Measurements from ENCODE around the gene PRKG1. TPM values are rescaled to one million over a fixed set of nuclear protein-coding genes. Genes with fewer than 3 reads are reported as not detected.

Gene PRKG1
- polyA plus RNA-seq, 1 donor (not counting 4 experiments of a cell fraction or from before 2014, with no cell fraction given), result 0.24 TPM

GRCh38 chr10:51638737-51639136 lies 564.5 kb downstream of the PRKG1 start:
- Histone ChIP-seq H3K36me3 (ENCODE audit: control insufficient read depth in 2 of 2, extremely low read depth in 1 of 2, insufficient read depth in 2 of 2, low read length in 2 of 2) (no peaks in the 10 kb centered on the region), H3K4me2 (ENCODE audit: control insufficient read depth, extremely low read depth, insufficient read depth, low read depth, low read length) (no peak overlapping the region), H3K9ac (ENCODE audit: control insufficient read depth, extremely low read depth, insufficient read depth, low read length) (no peak overlapping the region), H3K4me3 (ENCODE audit: control insufficient read depth in 2 of 3, extremely low read depth in 1 of 3, insufficient read depth in 2 of 3, low read depth in 1 of 3, low read length in 3 of 3) (no peak overlapping the region), H3K79me2 (ENCODE audit: control insufficient read depth, insufficient read depth, low read length) (no peaks in the 10 kb centered on the region), H3K9me3 (ENCODE audit: control insufficient read depth, low read depth, low read length) (no peaks in the 10 kb centered on the region), H4K20me1 (ENCODE audit: control insufficient read depth, extremely low read depth, insufficient read depth, low read length) (no peaks in the 10 kb centered on the region), H2AFZ (ENCODE audit: control insufficient read depth, low read length) (no peak overlapping the region), H3K4me1 (ENCODE audit: control insufficient read depth, extremely low read depth, insufficient read depth, low read length) (no peaks in the 10 kb centered on the region), H3K27ac (ENCODE audit: control insufficient read depth, insufficient read depth, low read length) (no peak overlapping the region), H3K27me3 (ENCODE audit: control insufficient read depth, extremely low read depth, insufficient read depth, low read length) (no peaks in the 10 kb centered on the region), H3K9me1 (ENCODE audit: control insufficient read depth, extremely low read depth, insufficient read depth, low read length) (no peaks in the 10 kb centered on the region)
- TF ChIP-seq EZH2 (IDR thresholded peaks at IDR 0.05; ENCODE audit: low read length), result no peak
- no peak for TF ChIP-seq CTCF (optimal IDR thresholded peaks at IDR 0.05 in 1 of 3, IDR thresholded peaks at IDR 0.05 in 1 of 3, conservative IDR thresholded peaks at IDR 0.05 in 1 of 3; ENCODE audit: extremely low read depth in 1 of 3, insufficient read depth in 2 of 3, low read length in 3 of 3)
- dilution Hi-C loops (cut with MboI; ENCODE audit: extremely low pct_ligation_motif_present, low sequenced_read_pairs), result no loop called here
- FAIRE-seq (no peak), DNase-seq (ENCODE audit: low read depth, low spot score) (no peak)

GRCh38 chr10:51640120-51640819 lies 566.0 kb downstream of the PRKG1 start:
- Histone ChIP-seq H4K20me1 (ENCODE audit: control insufficient read depth, extremely low read depth, insufficient read depth, low read length) (no peaks in the 10 kb centered on the region), H3K27me3 (ENCODE audit: control insufficient read depth, extremely low read depth, insufficient read depth, low read length) (no peaks in the 10 kb centered on the region), H3K9me1 (ENCODE audit: control insufficient read depth, extremely low read depth, insufficient read depth, low read length) (no peaks in the 10 kb centered on the region), H3K4me2 (ENCODE audit: control insufficient read depth, extremely low read depth, insufficient read depth, low read depth, low read length) (no peak overlapping the region), H3K4me3 (ENCODE audit: control insufficient read depth in 2 of 3, extremely low read depth in 1 of 3, insufficient read depth in 2 of 3, low read depth in 1 of 3, low read length in 3 of 3) (no peak overlapping the region), H3K36me3 (ENCODE audit: control insufficient read depth in 2 of 2, extremely low read depth in 1 of 2, insufficient read depth in 2 of 2, low read length in 2 of 2) (no peaks in the 10 kb centered on the region), H3K4me1 (ENCODE audit: control insufficient read depth, extremely low read depth, insufficient read depth, low read length) (no peaks in the 10 kb centered on the region), H3K9ac (ENCODE audit: control insufficient read depth, extremely low read depth, insufficient read depth, low read length) (no peak overlapping the region), H3K79me2 (ENCODE audit: control insufficient read depth, insufficient read depth, low read length) (no peaks in the 10 kb centered on the region), H3K27ac (ENCODE audit: control insufficient read depth, insufficient read depth, low read length) (no peak overlapping the region), H3K9me3 (ENCODE audit: control insufficient read depth, low read depth, low read length) (no peaks in the 10 kb centered on the region), H2AFZ (ENCODE audit: control insufficient read depth, low read length) (no peak overlapping the region)
- dilution Hi-C loops (cut with MboI; ENCODE audit: extremely low pct_ligation_motif_present, low sequenced_read_pairs), result no loop called here
- TF ChIP-seq EZH2 (IDR thresholded peaks at IDR 0.05; ENCODE audit: low read length) (no peak), CTCF (optimal IDR thresholded peaks at IDR 0.05 in 1 of 3, IDR thresholded peaks at IDR 0.05 in 1 of 3, conservative IDR thresholded peaks at IDR 0.05 in 1 of 3; ENCODE audit: extremely low read depth in 1 of 3, insufficient read depth in 2 of 3, low read length in 3 of 3) (no peak)
- no peak for FAIRE-seq
- DNase-seq (ENCODE audit: low read depth, low spot score), result no peak

Data from keratinocyte (primary cell).